ENCODE data around the gene PPP1R3C.

- TF ChIP-seq SUZ12 (IDR thresholded peaks at IDR 0.05; ENCODE audit: extremely low read depth, insufficient read depth, insufficient read length) (no peak), YY1 (IDR thresholded peaks at IDR 0.05; ENCODE audit: insufficient read depth, insufficient read length) (no peak), ZNF274 (IDR thresholded peaks at IDR 0.05; ENCODE audit: low read depth, low read length) (no peak)
These were observed 2.2 kb downstream of the PPP1R3C start for GRCh38 chr10:91630625-91631024.
